Breast epithelium (tissue), 3 donors: Measurements from ENCODE around the gene TRIM31. TPM values are rescaled to one million over a fixed set of nuclear protein-coding genes. Genes with fewer than 3 reads are reported as not detected.

Source experiments
- total RNA-seq, 3 donors: library from RNA; depleted of rRNA; stranded (reverse); fragments of >200 nt; gene quantifications; one replicate each; pipeline ENCODE4 v1.1.0, GENCODE V29; 2016

The TRIM31 gene
- total RNA-seq, 3 donors from 2014 or later = 3.3 TPM; not detected in 2

Other genes starting within 250 kb of the TRIM31 start
- 100 to 1,000 TPM; 327 to 617 (median 473) TPM for gene HLA-A, start 170.6 kb downstream of the TRIM31 start, total RNA-seq
- gene POLR1H, start 51.8 kb downstream of the TRIM31 start, total RNA-seq = 10 to 100 TPM; 14.2 to 39.7 (median 24.1) TPM
- gene PPP1R11, start 45.9 kb downstream of the TRIM31 start, total RNA-seq = 10 to 100 TPM; 28.2 to 43.5 (median 35.8) TPM
- gene RNF39, start 37.3 kb downstream of the TRIM31 start, total RNA-seq = 10 to 100 TPM in 2 of 3 donors, not detected in 1; 11.1 to 40.0 TPM
- under 1 TPM in 1 of 3 donors, not detected in 2; 0.33 TPM for gene TRIM40, start 23.1 kb upstream of the TRIM31 start, total RNA-seq
- not detected for gene TRIM10, start 48.1 kb upstream of the TRIM31 start, total RNA-seq
- under 1 TPM in 1 of 3 donors, not detected in 2; 0.33 TPM for gene TRIM15, start 50.5 kb upstream of the TRIM31 start, total RNA-seq
- 10 to 100 TPM; 31.7 to 66.2 (median 47.5) TPM for gene TRIM26, start 100.3 kb upstream of the TRIM31 start, total RNA-seq
- gene TRIM39, start 213.8 kb upstream of the TRIM31 start, total RNA-seq = 10 to 100 TPM; 10.8 to 21.2 (median 12.6) TPM
- 10 to 100 TPM; 59.0 to 69.6 (median 67.8) TPM for gene RPP21, start 232.1 kb upstream of the TRIM31 start, total RNA-seq